Activated gamma-delta T cell treated with Interleukin-2 at 50 U/mL for 16 hours (primary cell): ENCODE measurements around the gene GFPT1.

Experiments used
- DNase-seq: peaks from one replicate; pipeline ENCODE4 v3.0.0-alpha.2; 2020

Gene GFPT1

DNA sequence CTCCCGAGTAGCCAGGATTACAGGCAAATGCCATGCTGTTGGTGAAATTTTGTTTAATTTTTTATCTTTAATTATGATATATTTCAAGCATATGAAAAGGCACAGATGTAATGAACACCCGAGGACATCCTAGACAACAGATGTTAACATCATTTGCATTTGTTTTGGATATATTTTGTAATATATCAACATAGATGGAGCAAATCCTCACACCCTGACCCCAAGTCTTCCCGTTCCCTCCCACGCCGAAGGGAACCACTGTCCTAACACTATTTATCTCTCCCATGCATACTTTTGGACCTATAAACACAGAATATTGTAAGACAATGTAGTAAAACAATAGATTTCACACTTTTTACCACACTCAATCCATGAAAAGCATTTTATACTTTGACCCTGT is 99.5 kb downstream of the GFPT1 start:
- DNase-seq: no peak

DNA sequence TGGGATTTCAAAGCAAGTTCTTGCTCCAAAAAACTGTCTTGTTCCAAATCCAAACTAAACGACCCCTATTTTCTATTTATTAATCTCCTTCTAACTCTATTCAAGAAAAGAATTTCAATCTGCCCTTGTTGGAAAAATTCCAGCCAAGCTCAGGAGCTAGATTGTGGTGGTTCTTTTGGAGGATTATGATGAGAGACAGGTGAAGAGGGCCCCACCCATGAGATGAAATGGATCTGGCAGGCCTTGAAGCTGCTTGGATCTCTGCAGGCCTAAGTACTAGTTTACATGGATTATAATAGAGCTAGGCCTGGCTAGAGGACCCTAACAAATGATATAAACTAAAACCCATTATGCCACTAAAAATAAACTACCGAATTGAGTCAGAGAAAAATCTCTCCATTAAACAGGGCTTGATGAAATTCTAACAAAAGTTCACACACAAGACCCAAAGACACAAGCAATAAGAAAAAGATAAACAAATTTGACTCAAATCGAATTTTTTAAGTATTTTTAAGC is 101.6 kb downstream of the GFPT1 start:
- DNase-seq: no peak

DNA sequence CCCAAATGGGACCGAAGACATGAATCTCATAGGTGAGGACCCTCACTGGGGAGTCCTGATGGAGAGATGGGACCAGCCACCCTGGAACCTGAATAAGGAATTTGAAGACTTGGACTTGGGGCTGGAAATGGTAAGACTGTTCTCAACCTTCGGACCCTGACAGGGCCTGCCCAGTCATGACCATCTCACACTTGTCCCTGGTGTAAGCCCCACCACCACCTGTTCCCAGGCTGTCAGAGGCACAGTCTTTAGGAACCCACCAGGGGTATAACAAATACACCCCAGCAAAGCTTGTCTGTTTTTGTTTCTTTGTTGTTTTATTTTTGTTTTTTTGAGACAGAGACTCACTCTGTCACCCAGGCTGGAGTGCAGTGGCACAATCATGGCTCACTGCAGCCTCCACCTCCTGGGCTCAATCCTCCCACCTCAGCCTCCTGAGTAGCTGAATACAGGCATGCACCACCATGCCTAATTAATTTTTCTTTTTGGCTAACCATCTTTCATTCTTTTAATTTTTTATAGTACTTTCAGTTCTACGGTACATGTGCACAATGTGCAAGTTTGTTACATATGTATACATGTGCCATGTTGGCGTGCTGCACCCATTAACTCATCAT is 106.1 kb downstream of the GFPT1 start:
- no peak for DNase-seq

GRCh38 chr2:69279931-69280681 is 106.9 kb downstream of the GFPT1 start:
- no peak for DNase-seq

DNA sequence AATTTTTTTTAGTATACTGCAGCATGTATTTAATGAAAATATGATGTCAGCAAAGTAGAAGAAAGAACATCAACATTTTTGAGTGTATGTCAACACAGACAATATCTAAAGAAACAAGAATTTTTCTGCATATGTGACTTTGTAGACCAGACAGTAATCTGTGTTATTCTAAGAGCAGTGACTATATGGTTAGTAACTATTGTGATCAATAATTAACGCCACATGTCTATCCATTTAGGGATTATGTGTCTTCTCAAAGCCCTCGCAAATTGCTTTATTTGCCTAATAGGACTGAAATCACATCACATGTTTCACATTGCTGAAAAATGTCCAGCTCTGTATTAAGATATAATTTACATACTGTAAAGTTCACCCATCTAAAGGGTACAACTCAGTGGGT is 107.8 kb downstream of the GFPT1 start:
- DNase-seq: no peak

DNA sequence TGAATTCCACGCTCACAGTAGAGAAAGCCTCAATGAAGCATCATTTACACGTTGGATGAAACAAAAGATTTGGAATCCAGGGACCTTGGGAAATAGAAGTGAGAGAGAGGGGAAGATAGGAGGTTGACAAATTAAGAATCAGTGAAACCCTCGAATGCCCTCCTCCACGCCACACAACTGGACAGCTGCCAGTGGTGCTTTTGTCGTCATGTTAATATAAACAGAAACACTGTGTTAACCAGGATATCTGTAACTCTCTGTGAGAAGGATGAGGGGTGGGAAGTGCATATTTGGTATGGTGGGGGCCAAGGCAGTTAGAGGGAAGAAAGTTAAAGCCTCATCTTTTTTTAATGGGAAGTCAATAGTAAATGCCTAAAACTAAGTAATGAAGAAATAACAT is 108.7 kb downstream of the GFPT1 start:
- DNase-seq: no peak

DNA sequence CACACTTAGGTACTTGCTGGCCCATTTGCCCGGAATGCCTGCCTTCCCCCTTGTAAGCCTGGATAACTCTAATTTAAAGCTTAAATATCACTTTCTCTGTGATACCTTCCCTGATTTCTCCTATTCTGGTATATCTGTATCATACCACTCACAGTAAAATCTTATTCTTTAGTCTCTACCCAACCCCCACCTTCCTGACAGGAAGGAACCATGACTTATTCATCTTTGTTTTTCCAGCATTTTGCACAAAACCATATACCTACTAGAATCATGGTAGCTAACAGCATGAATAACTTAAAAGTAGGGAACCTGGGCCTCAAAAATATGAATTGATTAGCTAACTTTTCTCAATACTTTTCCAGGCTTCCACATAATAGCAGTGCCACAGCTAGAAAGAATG is 111.5 kb downstream of the GFPT1 start:
- DNase-seq: no peak

- no peak for DNase-seq
Measured at GRCh38 chr2:69272803-69273471, 114.1 kb downstream of the GFPT1 start.

DNA sequence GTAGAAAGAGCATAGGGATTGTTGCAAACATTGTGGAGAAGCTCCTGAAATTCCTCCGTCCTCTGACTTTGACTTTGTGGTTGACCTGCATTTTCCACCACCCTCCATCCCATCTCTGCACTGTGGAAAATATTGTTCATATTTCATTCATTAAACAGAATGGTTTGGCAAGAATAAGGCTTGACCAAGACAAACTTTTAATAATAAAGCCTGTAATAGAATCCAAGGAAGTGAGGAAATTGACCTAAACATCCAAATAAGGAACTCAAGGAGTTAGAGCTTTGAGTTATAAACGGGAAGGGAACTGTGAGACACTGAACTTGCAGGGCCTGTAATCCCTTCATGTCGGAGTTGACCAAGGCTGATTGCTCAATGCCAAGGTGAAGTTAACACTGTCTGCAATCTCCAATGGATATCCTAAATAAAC is 115.2 kb downstream of the GFPT1 start:
- DNase-seq: no peak
